NCI-H2196 (cell line): Measurements from ENCODE around the gene MED25.

Experiments
- DNase-seq: peaks from one replicate; lab custom pipeline; 2025; ENCODE audit not compliant: unreplicated experiment; lab: John Stamatoyannopoulos, UW

The MED25 gene

DNA sequence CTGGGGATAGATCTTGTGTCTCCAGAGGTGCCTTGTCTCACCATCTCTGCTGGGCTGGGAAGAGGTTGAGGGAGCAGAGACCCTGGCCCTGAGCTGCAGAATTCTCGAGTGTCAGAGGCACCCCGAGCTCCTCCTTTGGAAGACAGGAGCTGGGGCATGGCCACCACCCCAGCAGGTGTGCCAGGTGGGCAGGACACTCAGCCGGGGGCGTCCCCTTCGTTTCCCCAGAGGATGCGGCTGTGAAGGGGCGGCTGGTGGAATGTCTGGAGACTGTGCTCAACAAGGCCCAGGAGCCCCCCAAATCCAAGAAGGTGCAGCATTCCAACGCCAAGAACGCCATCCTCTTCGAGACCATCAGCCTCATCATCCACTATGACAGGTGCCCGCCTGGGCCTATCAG is 19.5 kb upstream of the MED25 start:
- no peak for DNase-seq

GRCh38 chr19:49799271-49799797 is 18.8 kb upstream of the MED25 start:
- DNase-seq = no peak

GRCh38 chr19:49799798-49800376 is 18.2 kb upstream of the MED25 start:
- DNase-seq = no peak

GRCh38 chr19:49800771-49801170 is 17.3 kb upstream of the MED25 start:
- DNase-seq = no peak

DNA sequence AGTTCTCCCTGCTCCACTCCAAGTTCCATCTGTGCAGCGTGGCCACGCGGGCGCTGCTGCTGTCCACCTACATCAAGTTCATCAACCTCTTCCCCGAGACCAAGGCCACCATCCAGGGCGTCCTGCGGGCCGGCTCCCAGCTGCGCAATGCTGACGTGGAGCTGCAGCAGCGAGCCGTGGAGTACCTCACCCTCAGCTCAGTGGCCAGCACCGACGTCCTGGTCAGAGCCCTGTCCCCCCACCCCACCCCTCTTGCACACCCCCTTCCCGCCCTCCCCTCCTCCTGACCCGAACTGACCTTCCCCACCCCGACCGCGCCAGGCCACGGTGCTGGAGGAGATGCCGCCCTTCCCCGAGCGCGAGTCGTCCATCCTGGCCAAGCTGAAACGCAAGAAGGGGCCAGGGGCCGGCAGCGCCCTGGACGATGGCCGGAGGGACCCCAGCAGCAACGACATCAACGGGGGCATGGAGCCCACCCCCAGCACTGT is 16.6 kb upstream of the MED25 start:
- no peak for DNase-seq

GRCh38 chr19:49801966-49802661 is 16.0 kb upstream of the MED25 start:
- DNase-seq = peak; percentile 94

DNA sequence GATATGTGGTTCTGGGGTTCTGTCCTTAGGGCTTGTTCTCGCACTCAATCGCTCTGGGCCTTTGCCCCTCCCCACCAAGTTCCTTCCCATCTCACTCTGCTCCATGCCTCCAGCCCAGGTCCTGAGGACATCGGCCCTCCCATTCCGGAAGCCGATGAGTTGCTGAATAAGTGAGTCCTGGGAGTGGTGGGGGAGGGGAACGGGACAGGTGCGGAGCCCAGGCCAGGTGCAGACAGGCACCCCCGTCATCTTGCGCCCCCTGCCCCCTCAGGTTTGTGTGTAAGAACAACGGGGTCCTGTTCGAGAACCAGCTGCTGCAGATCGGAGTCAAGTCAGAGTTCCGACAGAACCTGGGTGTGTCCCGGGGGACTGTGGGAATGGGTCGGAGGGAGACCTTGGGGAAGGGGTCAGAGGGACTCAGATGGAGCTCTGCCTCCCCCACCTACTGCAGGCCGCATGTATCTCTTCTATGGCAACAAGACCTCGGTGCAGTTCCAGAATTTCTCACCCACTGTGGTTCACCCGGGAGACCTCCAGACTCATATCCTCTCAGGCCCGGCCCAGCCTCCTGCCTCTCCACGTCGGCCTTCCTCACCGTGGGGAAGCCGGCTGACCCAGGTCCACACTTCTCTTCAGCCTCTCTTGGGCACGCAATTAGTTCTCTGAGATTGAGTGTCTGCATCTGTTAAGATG is 15.1 kb upstream of the MED25 start:
- DNase-seq = peak; percentile 77

- DNase-seq = no peak
Observed at GRCh38 chr19:49803529-49803856, 14.6 kb upstream of the MED25 start.

DNA sequence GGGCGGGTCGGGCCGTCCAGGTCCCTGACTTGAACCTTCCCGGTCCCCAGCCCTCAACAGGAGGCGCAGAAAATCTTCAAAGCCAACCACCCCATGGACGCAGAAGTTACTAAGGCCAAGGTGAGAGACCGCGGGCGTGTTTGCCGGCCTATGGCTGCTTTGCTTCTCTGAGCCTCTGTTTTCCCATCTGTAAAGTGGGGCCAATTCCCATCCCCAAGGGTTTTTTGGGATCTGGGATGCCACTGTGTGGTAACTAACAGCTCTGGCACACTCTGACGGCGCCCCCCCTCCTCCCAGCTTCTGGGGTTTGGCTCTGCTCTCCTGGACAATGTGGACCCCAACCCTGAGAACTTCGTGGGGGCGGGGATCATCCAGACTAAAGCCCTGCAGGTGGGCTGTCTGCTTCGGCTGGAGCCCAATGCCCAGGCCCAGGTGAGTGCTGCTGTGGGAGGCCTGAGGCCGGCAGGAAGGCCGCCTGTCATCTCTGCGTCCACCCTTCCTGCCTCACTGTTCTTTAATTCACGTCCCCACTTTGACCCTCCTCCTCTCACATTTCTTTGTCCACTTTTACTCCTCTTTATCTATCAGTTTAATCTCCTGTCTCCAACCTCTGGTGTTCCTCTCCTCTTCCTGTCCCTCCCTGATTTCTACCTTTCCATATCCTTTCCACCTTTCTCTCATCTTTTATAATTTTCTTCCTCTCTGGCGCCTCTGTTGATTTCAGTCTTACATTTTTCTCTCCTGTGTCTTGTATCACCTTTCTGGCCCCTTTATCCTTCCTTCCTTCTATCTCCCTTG is 12.1 kb upstream of the MED25 start:
- no peak for DNase-seq

DNA sequence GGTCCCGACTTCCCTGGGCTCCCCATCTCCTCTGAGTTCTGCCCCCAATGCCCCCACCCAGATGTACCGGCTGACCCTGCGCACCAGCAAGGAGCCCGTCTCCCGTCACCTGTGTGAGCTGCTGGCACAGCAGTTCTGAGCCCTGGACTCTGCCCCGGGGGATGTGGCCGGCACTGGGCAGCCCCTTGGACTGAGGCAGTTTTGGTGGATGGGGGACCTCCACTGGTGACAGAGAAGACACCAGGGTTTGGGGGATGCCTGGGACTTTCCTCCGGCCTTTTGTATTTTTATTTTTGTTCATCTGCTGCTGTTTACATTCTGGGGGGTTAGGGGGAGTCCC is 11.5 kb upstream of the MED25 start:
- no peak for DNase-seq

- DNase-seq = no peak
Observed at GRCh38 chr19:49807058-49807903, 10.8 kb upstream of the MED25 start.

GRCh38 chr19:49807904-49808675 is 10.0 kb upstream of the MED25 start:
- DNase-seq = no peak

DNA sequence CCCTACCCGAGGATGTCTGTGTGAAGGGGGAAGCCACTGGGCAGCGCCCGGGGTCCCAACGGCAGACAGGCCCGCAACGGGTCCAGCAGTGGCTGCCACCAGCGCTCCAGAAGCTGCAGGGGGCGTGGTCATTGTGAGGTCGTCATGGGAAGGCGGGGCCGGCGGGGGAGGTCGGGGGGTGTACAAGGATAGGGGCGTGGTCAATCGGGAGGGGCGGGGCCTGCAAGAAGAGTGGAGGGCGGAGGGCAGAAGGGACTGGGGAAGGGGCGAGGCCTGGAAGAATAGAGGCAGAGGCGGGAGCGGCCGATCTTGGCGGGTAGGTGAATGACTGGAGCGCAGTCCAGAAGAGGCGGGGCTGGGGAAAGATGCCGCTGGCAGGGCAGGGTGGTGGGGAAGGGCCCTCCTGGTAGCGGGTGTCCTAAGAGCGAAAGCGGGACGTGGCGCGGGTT is 9.4 kb upstream of the MED25 start:
- peak; percentile 94 for DNase-seq

DNA sequence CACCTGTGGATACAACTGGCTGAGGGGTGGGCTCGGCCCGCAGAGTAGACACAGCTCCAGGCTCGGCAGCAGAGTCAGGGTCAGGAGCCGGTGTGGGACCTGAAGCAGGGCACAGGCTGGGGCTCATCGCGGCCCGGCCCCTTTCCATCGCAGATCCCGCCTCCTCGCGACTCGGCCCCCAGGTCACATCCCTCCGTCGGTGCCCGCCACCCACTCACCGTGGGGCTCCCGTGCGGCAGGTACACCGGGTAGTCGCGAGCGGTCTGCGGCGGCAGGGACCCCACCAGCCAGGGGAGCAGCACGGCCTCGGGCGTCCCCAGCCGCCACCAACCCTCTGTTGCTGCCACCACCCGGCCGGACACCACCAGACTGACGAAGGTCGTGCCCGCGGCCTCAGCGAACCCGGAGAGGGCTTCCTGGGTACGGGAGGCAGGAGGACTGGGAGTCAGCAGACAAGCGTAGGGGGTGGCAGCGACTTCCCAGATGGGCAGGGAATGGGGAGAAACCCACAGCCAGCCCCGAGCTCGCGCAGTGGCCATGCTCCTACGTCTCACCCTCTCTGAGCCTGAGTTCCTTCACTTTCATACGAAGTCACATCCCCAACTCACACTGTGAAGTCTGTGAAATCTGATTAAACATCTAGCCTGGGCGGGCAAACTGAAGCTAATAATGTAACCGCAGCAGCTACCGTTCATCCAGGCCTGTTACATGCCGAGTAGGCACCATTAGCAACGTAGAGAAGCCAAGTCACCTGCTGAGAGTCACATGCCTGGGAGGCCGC is 8.7 kb upstream of the MED25 start:
- peak; percentile 52 for DNase-seq

- no peak for DNase-seq
Observed at GRCh38 chr19:49809941-49810389, 8.1 kb upstream of the MED25 start.

GRCh38 chr19:49811328-49811727 is 6.8 kb upstream of the MED25 start:
- peak; percentile 11 for DNase-seq

- DNase-seq = no peak
Observed at GRCh38 chr19:49812452-49812996, 5.6 kb upstream of the MED25 start.

DNA sequence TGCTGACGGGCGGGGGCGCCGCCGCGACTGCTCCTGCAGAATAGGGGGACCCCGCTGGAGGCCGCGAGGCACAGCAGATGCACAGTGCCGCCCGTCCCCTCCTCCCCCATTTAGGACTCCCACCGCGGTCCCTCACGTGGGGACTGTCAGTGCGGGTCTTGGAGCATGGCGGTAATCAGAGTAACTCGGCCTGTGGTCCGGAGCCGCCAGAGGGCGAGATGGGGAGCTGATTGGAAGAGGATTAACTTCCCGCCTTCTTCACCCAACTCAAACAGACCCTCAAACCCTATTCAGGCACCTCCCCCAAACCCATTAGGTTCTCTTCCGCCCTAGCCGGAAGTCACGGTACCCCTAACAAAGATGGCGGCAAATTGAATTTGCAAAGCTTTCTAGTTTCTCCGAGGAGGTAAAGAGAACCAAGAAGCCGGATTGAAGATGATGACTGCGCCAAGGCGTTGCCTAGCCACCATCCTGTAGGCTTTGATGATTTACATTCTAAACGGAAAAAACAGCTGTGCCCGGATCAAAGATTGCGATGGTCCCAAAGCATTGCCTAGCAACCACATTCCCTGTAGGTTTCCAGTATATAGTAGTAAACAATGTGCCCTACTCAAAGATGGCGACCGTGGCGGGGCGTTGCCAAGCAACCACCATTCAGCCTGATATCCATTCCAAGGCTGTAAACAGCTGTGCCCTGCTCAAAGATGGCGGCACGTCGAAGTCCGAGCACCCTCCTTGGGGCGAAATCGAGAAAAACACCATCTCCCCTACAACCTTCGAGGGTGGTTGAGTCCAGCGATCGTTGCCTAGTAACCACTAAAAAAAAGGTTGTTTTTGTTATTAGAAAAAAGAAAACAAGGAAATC is 4.9 kb upstream of the MED25 start, which contains the start of gene FUZ:
Gene FUZ, minus strand, starts transcription at position 296 of the 865 bp plus-strand sequence. Its CDS starts 186 bp downstream, at position 110.
- DNase-seq = peak; percentile 97
